Thyroid gland (tissue), 4 donors: ENCODE results near the gene ROBO4.

Experiments used
- POLR2A ChIP-seq, 2 donors: fragments of 450-650 bp; IDR thresholded peaks; one replicate each; pipeline ENCODE4 v1.6.1; 2017; ENCODE audit warnings: antibody characterized with exemption in 2 of 2, mild to moderate bottlenecking in 2 of 2, moderate library complexity in 1 of 2
- TF ChIP-seq, protein P1 (sequence below), 6 experiments: fragments of 200-600 bp in 3 of 6; fragments of 450-650 bp in 3 of 6; sonication (generic) in 3 of 6; IDR thresholded peaks; one replicate each; pipeline ENCODE4 v1.5.1; 2016 to 2019; ENCODE audit warnings: antibody characterized with exemption in 6 of 6, mild to moderate bottlenecking in 2 of 6, inconsistent platforms in 1 of 6, moderate library complexity in 1 of 6

DNA sequence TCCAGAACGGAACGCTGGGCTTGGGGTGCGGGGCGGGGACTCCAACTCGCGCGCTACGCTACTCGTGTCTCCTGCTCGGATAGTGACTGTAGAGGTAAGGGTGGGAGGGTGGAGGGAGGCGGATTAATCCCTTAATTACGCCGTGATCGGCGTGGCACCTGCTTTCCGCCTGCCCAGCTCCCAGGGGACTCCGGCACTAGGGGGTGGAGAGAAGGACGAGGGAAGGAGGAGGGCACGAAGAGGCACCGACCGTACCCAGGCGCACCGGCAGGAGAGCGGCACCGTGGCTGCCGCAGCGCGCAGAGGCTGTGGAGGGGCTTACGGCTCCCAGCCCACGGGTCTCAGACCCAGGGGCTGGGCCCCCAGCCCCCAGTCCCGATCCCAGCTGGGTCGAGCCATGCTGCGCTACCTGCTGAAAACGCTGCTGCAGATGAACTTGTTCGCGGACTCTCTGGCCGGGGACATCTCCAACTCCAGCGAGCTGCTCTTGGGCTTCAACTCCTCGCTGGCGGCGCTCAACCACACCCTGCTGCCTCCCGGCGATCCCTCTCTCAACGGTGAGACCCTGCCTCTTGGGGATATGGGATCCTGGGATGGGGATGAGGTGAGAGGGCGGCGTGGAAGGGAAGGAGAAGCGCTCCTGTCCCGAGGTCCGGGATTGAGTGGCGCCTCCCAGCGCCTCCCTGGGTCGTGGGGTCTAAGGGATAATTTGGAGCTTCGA is 32.3 kb downstream of the ROBO4 start, which contains the start of gene ROBO3:
- TF ChIP-seq, protein P1, sequence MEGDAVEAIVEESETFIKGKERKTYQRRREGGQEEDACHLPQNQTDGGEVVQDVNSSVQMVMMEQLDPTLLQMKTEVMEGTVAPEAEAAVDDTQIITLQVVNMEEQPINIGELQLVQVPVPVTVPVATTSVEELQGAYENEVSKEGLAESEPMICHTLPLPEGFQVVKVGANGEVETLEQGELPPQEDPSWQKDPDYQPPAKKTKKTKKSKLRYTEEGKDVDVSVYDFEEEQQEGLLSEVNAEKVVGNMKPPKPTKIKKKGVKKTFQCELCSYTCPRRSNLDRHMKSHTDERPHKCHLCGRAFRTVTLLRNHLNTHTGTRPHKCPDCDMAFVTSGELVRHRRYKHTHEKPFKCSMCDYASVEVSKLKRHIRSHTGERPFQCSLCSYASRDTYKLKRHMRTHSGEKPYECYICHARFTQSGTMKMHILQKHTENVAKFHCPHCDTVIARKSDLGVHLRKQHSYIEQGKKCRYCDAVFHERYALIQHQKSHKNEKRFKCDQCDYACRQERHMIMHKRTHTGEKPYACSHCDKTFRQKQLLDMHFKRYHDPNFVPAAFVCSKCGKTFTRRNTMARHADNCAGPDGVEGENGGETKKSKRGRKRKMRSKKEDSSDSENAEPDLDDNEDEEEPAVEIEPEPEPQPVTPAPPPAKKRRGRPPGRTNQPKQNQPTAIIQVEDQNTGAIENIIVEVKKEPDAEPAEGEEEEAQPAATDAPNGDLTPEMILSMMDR (IDR thresholded peaks at IDR 0.05), result no peak
- no peak for TF ChIP-seq POLR2A (IDR thresholded peaks at IDR 0.05)
